Cardiac muscle cell (in vitro differentiated cells and primary cell): ENCODE results near the gene CR1. TPM values are rescaled to one million over a fixed set of nuclear protein-coding genes. Genes with fewer than 3 reads are reported as not detected.
"Not testable (repeated sequence)": the region's sequence is repeated elsewhere in the genome, so short reads cannot be mapped to it uniquely, and the experiment has no call there.

Source experiments
- DNase-seq, 2 donors: peaks; one replicate each; pipeline versions ENCODE4 v3.0.0 to v3.0.0-alpha.2; 2010 to 2017; ENCODE audit warnings: low read depth in 1 of 2, low spot score in 1 of 2
- H3K27ac ChIP-seq: fragments of 200-600 bp; sonication (generic); 2 replicates; pipeline ENCODE4 v1.5.1; 2016
- H3K27me3 ChIP-seq: fragments of 200-600 bp; sonication (generic); 2 replicates; pipeline ENCODE4 v1.6.0; 2016; ENCODE audit warnings: control low read depth
- H3K36me3 ChIP-seq: fragments of 200-600 bp; sonication (generic); 2 replicates; pipeline ENCODE4 v1.5.1; 2016; ENCODE audit warnings: control low read depth
- H3K4me1 ChIP-seq: fragments of 200-600 bp; sonication (generic); 2 replicates; pipeline ENCODE4 v1.8.1; 2017; ENCODE audit warnings: low read depth, mild to moderate bottlenecking, mixed run types
- H3K4me3 ChIP-seq: fragments of 200-600 bp; sonication (generic); 2 replicates; pipeline ENCODE4 v1.5.1; 2016; ENCODE audit warnings: mild to moderate bottlenecking
- H3K9me3 ChIP-seq: fragments of 200-600 bp; sonication (generic); 2 replicates; pipeline ENCODE4 v1.5.1; 2017; ENCODE audit warnings: low read depth, mild to moderate bottlenecking, control low read depth
- polyA plus RNA-seq: library from polyadenylated mRNA; unstranded; fragments of >200 nt; fragmentation: Nextera tagmentation; extraction: Ambion mirVana; gene quantifications from 2 replicates; pipeline ENCODE4 v1.2.1, GENCODE V29; 2016
- total RNA-seq: library from RNA; depleted of rRNA; stranded (reverse); fragments of >200 nt; gene quantifications from 2 replicates; pipeline ENCODE4 v1.2.3, GENCODE V29; 2016
- TF ChIP-seq, protein P1 (sequence below): IDR thresholded peaks from 2 replicates; pipeline ENCODE4 v1.5.1; 2012; ENCODE audit warnings: low read depth, mild to moderate bottlenecking, low read length

Gene CR1
- total and polyA plus RNA-seq, 2 experiments from 2014 or later, result not detected

DNA sequence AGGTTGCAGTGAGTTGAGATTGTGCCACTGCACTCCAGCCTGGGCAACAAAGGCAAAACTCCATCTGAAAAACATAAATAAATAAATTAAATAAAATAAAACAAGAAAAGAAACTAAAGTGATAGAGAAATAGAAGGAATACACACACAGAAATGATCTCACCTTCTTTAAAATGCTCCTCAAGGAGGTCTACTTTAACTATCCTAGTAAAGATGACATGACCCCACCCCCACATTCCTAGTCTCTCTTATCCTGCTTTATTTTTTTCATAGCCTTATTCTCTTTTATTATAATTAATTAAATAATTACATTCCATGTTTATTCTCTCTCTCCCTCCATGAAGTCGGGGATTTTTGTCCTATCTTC lies 131.0 kb downstream of the CR1 start:
- no peak for DNase-seq
- Histone ChIP-seq H3K36me3 (no peaks in the 10 kb centered on the region), H3K9me3 (no peaks in the 10 kb centered on the region), H3K27ac (no peak overlapping the region), H3K4me1 (no peaks in the 10 kb centered on the region), H3K27me3 (no peaks in the 10 kb centered on the region), H3K4me3 (no peak overlapping the region)
- TF ChIP-seq, protein P1, sequence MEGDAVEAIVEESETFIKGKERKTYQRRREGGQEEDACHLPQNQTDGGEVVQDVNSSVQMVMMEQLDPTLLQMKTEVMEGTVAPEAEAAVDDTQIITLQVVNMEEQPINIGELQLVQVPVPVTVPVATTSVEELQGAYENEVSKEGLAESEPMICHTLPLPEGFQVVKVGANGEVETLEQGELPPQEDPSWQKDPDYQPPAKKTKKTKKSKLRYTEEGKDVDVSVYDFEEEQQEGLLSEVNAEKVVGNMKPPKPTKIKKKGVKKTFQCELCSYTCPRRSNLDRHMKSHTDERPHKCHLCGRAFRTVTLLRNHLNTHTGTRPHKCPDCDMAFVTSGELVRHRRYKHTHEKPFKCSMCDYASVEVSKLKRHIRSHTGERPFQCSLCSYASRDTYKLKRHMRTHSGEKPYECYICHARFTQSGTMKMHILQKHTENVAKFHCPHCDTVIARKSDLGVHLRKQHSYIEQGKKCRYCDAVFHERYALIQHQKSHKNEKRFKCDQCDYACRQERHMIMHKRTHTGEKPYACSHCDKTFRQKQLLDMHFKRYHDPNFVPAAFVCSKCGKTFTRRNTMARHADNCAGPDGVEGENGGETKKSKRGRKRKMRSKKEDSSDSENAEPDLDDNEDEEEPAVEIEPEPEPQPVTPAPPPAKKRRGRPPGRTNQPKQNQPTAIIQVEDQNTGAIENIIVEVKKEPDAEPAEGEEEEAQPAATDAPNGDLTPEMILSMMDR, result no peak

DNA sequence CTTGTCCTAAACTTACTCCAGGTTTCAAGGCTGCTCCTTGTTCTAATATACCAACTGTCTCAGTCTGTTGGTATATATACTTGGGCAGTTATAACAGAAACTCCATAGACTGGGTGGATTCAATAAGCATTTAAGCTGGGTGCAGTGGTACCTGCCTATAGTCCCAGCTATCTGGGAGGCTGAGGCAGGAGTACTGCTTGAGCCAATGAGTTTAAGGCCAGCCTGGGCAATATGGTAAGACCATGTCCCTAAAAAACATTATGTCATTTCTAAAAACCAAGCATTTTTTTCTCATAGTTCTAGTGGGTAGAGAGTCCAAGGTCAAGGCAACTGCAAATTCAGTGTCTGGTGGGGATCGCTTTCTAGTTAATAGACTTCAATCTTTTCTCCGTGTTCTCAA lies 131.5 kb downstream of the CR1 start:
- H3K4me1 ChIP-seq, result no peaks in the 10 kb centered on the region
- no peaks in the 10 kb centered on the region for H3K27me3 ChIP-seq
- TF ChIP-seq, protein P1, result no peak
- no peak overlapping the region for H3K27ac ChIP-seq
- no peak for DNase-seq
- H3K9me3 ChIP-seq, result no peaks in the 10 kb centered on the region
- no peaks in the 10 kb centered on the region for H3K36me3 ChIP-seq
- H3K4me3 ChIP-seq, result no peak overlapping the region

- Histone ChIP-seq H3K4me1 (no peaks in the 10 kb centered on the region), H3K27ac (no peak overlapping the region), H3K27me3 (no peaks in the 10 kb centered on the region), H3K4me3 (no peak overlapping the region), H3K36me3 (no peaks in the 10 kb centered on the region), H3K9me3 (no peaks in the 10 kb centered on the region)
- TF ChIP-seq, protein P1, result no peak
- peak in 1 of 2 donors; percentile 44 for DNase-seq
Measured at GRCh38 chr1:207628776-207629175, 132.8 kb downstream of the CR1 start.

DNA sequence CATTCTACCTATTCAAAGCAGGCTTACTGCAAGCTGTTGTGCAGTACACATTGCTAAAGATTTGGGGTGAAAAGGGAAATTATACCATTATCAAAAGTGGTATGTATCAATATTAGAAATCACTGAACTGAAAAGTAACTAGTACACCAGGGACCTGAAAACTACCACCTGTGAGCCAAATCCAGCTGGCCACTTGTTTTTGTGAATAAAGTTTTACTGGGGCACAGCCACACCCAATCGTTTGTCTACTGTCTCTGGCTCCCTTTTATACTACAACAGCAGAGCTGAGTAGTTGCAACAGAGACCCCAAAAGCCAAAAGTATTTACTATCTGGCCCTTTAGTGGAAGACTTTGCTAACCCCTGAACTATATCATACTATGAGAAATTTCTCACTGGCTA lies 135.2 kb downstream of the CR1 start:
- TF ChIP-seq, protein P1, result no peak
- H3K4me3 ChIP-seq, result no peak overlapping the region
- no peaks in the 10 kb centered on the region for H3K36me3 ChIP-seq
- no peaks in the 10 kb centered on the region for H3K4me1 ChIP-seq
- no peak overlapping the region for H3K27ac ChIP-seq
- DNase-seq, result no peak
- no peaks in the 10 kb centered on the region for H3K27me3 ChIP-seq
- no peaks in the 10 kb centered on the region for H3K9me3 ChIP-seq

- Histone ChIP-seq H3K9me3 (no peaks in the 10 kb centered on the region), H3K4me1 (no peaks in the 10 kb centered on the region), H3K36me3 (no peaks in the 10 kb centered on the region), H3K27me3 (no peaks in the 10 kb centered on the region), H3K27ac (no peak overlapping the region), H3K4me3 (no peak overlapping the region)
- no peak for DNase-seq
- TF ChIP-seq, protein P1, result no peak
Measured at GRCh38 chr1:207633226-207633625, 137.3 kb downstream of the CR1 start.

- not testable (repeated sequence) for H3K4me3 ChIP-seq, H3K27ac ChIP-seq, DNase-seq, H3K4me1 ChIP-seq, H3K36me3 ChIP-seq, H3K9me3 ChIP-seq, H3K27me3 ChIP-seq
Measured at GRCh38 chr1:207633699-207634289, 137.8 kb downstream of the CR1 start.

GRCh38 chr1:207634293-207634692 lies 138.3 kb downstream of the CR1 start:
- H3K36me3 ChIP-seq, H3K9me3 ChIP-seq, H3K27me3 ChIP-seq, H3K4me1 ChIP-seq, H3K4me3 ChIP-seq, H3K27ac ChIP-seq, DNase-seq: not testable (repeated sequence)

DNA sequence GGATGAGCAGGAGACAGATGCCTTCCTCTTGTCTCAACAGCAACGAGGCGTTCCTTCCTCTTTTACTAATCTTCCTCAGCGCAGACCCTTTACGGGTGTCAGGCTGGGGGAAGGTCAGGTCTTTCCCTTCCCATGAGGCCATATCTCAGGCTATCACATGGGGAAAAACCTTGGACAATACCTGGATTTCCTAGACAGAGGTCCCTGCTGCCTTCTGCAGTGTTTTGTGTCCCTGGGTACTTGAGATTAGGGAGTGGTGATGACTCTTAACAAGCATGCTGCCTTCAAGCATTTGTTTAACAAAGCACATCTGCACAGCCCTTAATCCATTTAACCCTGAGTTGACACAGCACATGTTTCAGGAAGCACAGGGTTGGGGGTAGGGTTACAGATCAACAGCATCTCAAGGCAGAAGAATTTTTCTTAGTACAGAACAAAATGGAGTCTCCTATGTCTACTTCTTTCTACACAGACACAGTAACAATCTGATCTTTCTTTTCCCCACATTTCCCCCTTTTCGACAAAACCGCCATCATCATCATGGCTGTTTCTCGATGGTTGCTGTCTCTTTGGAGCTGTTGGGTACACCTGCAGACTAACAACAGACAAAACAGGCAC lies 139.7 kb downstream of the CR1 start:
- H3K4me3 ChIP-seq, DNase-seq, H3K4me1 ChIP-seq, H3K27ac ChIP-seq, H3K9me3 ChIP-seq, H3K27me3 ChIP-seq, H3K36me3 ChIP-seq: not testable (repeated sequence)

DNA sequence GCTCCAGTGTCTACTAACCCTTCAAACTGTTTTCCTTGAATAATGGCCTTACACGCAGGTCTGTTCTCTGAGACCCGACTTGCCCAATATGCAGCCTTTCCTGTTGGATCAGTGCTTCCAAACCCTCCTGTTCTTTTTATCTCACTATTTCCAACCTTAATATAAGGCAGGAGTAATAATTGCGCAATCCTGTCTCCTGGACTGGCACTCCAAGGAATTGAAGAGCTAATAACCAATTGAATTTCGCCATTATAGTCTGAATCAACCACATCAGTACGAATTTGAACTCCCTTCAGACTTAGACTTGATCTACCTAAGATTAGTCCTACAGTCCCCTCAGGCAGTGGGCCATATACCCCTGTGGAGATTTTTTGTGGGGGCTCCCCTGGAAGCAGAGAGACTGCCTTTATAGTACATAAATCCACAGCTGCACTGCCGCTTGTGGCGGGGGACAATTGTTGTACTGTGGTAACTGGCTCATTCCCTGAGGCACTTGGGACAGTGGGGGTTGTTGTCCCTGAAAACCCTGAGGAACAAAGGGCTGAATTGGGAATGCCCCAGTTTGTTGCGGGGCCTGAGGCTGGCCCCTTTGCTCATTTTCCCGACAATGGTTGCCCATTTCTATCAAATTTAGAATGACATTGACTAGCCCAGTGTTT lies 142.7 kb downstream of the CR1 start:
- not testable (repeated sequence) for H3K36me3 ChIP-seq, DNase-seq, H3K27me3 ChIP-seq, H3K4me3 ChIP-seq, H3K4me1 ChIP-seq, H3K9me3 ChIP-seq, H3K27ac ChIP-seq
